HL-60/S4 (cell line): Measurements from ENCODE around the gene RAB30.
"Not testable (repeated sequence)": the region's sequence is repeated elsewhere in the genome, so short reads cannot be mapped to it uniquely, and the experiment has no call there.

ENCODE experiments used
- in situ Hi-C: fragments of 300-500 bp; cut with MboI; formaldehyde crosslinking; loops from 2 replicates; pipeline ENCODE4 v1.14.3; 2022; ENCODE audit warnings: low sequenced_read_pairs

Gene RAB30

GRCh38 chr11:82959987-82960778 lies 111.5 kb downstream of the RAB30 start:
- in situ Hi-C loops, result no loop called here

GRCh38 chr11:82955736-82956453 lies 115.8 kb downstream of the RAB30 start:
- in situ Hi-C loops, result not testable (repeated sequence)

GRCh38 chr11:82950502-82950901 lies 121.2 kb downstream of the RAB30 start:
- in situ Hi-C loops, result not testable (repeated sequence)

GRCh38 chr11:82949352-82949751 lies 122.3 kb downstream of the RAB30 start:
- in situ Hi-C loops, result no loop called here

GRCh38 chr11:82945682-82946081 lies 126.0 kb downstream of the RAB30 start:
- in situ Hi-C loops, result no loop called here

GRCh38 chr11:82945041-82945440 lies 126.7 kb downstream of the RAB30 start:
- in situ Hi-C loops, result not testable (repeated sequence)

GRCh38 chr11:82944198-82944597 lies 127.5 kb downstream of the RAB30 start:
- in situ Hi-C loops, result no loop called here

- in situ Hi-C loops, result not testable (repeated sequence)
Observed at GRCh38 chr11:82943430-82943829, 128.3 kb downstream of the RAB30 start.

- in situ Hi-C loops, result no loop called here
Observed at GRCh38 chr11:82942376-82942775, 129.3 kb downstream of the RAB30 start.

GRCh38 chr11:82939456-82939855 lies 132.2 kb downstream of the RAB30 start:
- in situ Hi-C loops, result no loop called here

- in situ Hi-C loops, result no loop called here
Observed at GRCh38 chr11:82937554-82937953, 134.1 kb downstream of the RAB30 start.

GRCh38 chr11:82936261-82936660 lies 135.4 kb downstream of the RAB30 start:
- in situ Hi-C loops, result no loop called here

GRCh38 chr11:82932564-82932963 lies 139.1 kb downstream of the RAB30 start:
- in situ Hi-C loops, result no loop called here

- in situ Hi-C loops, result no loop called here
Observed at GRCh38 chr11:82930734-82931133, 141.0 kb downstream of the RAB30 start.

- in situ Hi-C loops, result no loop called here
Observed at GRCh38 chr11:82930229-82930628, 141.5 kb downstream of the RAB30 start.

GRCh38 chr11:82929121-82929520 lies 142.6 kb downstream of the RAB30 start:
- in situ Hi-C loops, result no loop called here

GRCh38 chr11:82927264-82927880 lies 144.3 kb downstream of the RAB30 start:
- in situ Hi-C loops, result no loop called here

- in situ Hi-C loops, result loop anchor here (5.0 kb wide), 1 partner anchor 52 kb away; no protein-coding TSS in a partner anchor
Observed at GRCh38 chr11:82924522-82925224, 147.0 kb downstream of the RAB30 start.
